Colonic mucosa (tissue), 4 donors: ENCODE results near the gene ABCC3. TPM values are rescaled to one million over a fixed set of nuclear protein-coding genes. Genes with fewer than 3 reads are reported as not detected.
A peak's percentile ranks its signal among the peaks of the same experiment; 100 is the strongest.

Experiments
- DNase-seq: peaks from one replicate; pipeline ENCODE4 v3.0.0-alpha.2; 2020
- H3K27ac ChIP-seq: fragments of 200-600 bp; one replicate; pipeline ENCODE4 v1.8.0; 2021
- H3K27me3 ChIP-seq: fragments of 200-600 bp; one replicate; pipeline ENCODE4 v1.8.0; 2021
- H3K36me3 ChIP-seq: fragments of 200-600 bp; one replicate; pipeline ENCODE4 v1.8.0; 2021
- H3K4me1 ChIP-seq: fragments of 200-600 bp; one replicate; pipeline ENCODE4 v1.8.0; 2021; ENCODE audit warnings: mild to moderate bottlenecking
- H3K4me3 ChIP-seq: fragments of 200-600 bp; one replicate; pipeline ENCODE4 v1.8.0; 2021
- H3K9ac ChIP-seq, 2 donors: one replicate each; pipeline ENCODE4 v1.7.0; 2013; ENCODE audit warnings: control low read depth in 2 of 2, low read depth in 2 of 2, low read length in 2 of 2
- H3K9me3 ChIP-seq: fragments of 200-600 bp; one replicate; pipeline ENCODE4 v1.8.0; 2021
- CTCF ChIP-seq: fragments of 200-600 bp; IDR thresholded peaks from one replicate; pipeline ENCODE4 v1.8.0; 2022; ENCODE audit warnings: antibody characterized with exemption, mild to moderate bottlenecking
- intact Hi-C: fragments of 100-400 bp; cut with DNase I; formaldehyde crosslinking; loops from one replicate; pipeline ENCODE4 v1.14.1; 2022
- total RNA-seq, 2 donors: library from RNA; stranded (reverse); fragmentation: NEBNext Ultra II Directional in 1 of 2; extraction: Animal tissue kit (Norgen Biotek cat#: 25700) in 1 of 2; gene quantifications; one replicate each; pipeline ENCODE4 v1.2.1, GENCODE V29; 2021
- donor health status: healthy.
- donor health status: DM: no; HTN: no; CAD: no.
- donor health status: DM: no; HTN: no; CAD: no.

Gene ABCC3
- total RNA-seq, 2 donors from 2014 or later = 187 to 226 TPM

GRCh38 chr17:50642722-50643656, 8.3 kb downstream of the ABCC3 start:
- no peaks in the 10 kb centered on the region for H3K9me3 ChIP-seq
- peak overlapping the region in 1 of 2 donors; percentile 63 for H3K9ac ChIP-seq
- no peak overlapping the region for H3K27ac ChIP-seq
- intact Hi-C loops = no loop called here
- no peaks in the 10 kb centered on the region for H3K27me3 ChIP-seq
- TF ChIP-seq CTCF = no peak
- DNase-seq = no peak
- no peaks in the 10 kb centered on the region for H3K36me3 ChIP-seq
- peaks cover 28% of the 10 kb centered on the region for H3K4me1 ChIP-seq
- no peak overlapping the region for H3K4me3 ChIP-seq

GRCh38 chr17:50645748-50646682, 11.3 kb downstream of the ABCC3 start:
- TF ChIP-seq CTCF = no peak
- Histone ChIP-seq H3K27ac (no peak overlapping the region), H3K9ac (no peak overlapping the region), H3K27me3 (no peaks in the 10 kb centered on the region), H3K4me3 (no peak overlapping the region), H3K4me1 (peaks cover 1% of the 10 kb centered on the region), H3K36me3 (no peaks in the 10 kb centered on the region), H3K9me3 (no peaks in the 10 kb centered on the region)
- intact Hi-C loops = no loop called here
- DNase-seq = no peak

- Histone ChIP-seq H3K27ac (no peak overlapping the region), H3K4me3 (no peak overlapping the region), H3K36me3 (no peaks in the 10 kb centered on the region), H3K9ac (no peak overlapping the region), H3K4me1 (no peaks in the 10 kb centered on the region), H3K9me3 (no peaks in the 10 kb centered on the region), H3K27me3 (no peaks in the 10 kb centered on the region)
- intact Hi-C loops = no loop called here
- DNase-seq = no peak
- no peak for TF ChIP-seq CTCF
Observed at GRCh38 chr17:50647187-50647586, 12.5 kb downstream of the ABCC3 start.

GRCh38 chr17:50649042-50649908, 14.6 kb downstream of the ABCC3 start:
- Histone ChIP-seq H3K36me3 (no peaks in the 10 kb centered on the region), H3K4me3 (no peak overlapping the region), H3K4me1 (no peaks in the 10 kb centered on the region), H3K27me3 (no peaks in the 10 kb centered on the region), H3K9ac (no peak overlapping the region), H3K27ac (no peak overlapping the region), H3K9me3 (no peaks in the 10 kb centered on the region)
- intact Hi-C loops = no loop called here
- TF ChIP-seq CTCF = no peak
- no peak for DNase-seq

- Histone ChIP-seq H3K9me3 (no peaks in the 10 kb centered on the region), H3K9ac (no peak overlapping the region), H3K36me3 (no peaks in the 10 kb centered on the region), H3K4me3 (no peak overlapping the region), H3K27me3 (no peaks in the 10 kb centered on the region), H3K27ac (no peak overlapping the region), H3K4me1 (no peaks in the 10 kb centered on the region)
- intact Hi-C loops = no loop called here
- DNase-seq = no peak
- TF ChIP-seq CTCF = no peak
Observed at GRCh38 chr17:50651661-50652060, 17.0 kb downstream of the ABCC3 start.
